Vagina (tissue), 2 donors: ENCODE results near the gene BICD2. TPM values are rescaled to one million over a fixed set of nuclear protein-coding genes. Genes with fewer than 3 reads are reported as not detected.
A peak's percentile ranks its signal among the peaks of the same experiment; 100 is the strongest.

ENCODE experiments used
- DNase-seq, 2 donors: peaks; one replicate each; pipeline ENCODE4 v3.0.0-alpha.2; 2017; ENCODE audit errors: extremely low spot score in 2 of 2
- H3K27ac ChIP-seq: fragments of 200-600 bp; sonication (generic); one replicate; pipeline ENCODE4 v1.5.1; 2019
- H3K27me3 ChIP-seq: fragments of 200-600 bp; sonication (generic); one replicate; pipeline ENCODE4 v1.5.1; 2019
- H3K36me3 ChIP-seq, 2 donors: fragments of 200-600 bp; sonication (generic); one replicate each; pipeline ENCODE4 v1.5.1; 2017 to 2019
- H3K4me1 ChIP-seq: fragments of 200-600 bp; sonication (generic); one replicate; pipeline ENCODE4 v1.5.1; 2019
- H3K4me3 ChIP-seq, 2 donors: fragments of 200-600 bp; sonication (generic); 1 replicate in 1 of 2; 2 replicates in 1 of 2; pipeline ENCODE4 v1.5.1; 2016 to 2019
- H3K9me3 ChIP-seq: fragments of 200-600 bp; sonication (generic); one replicate; pipeline ENCODE4 v1.5.1; 2019
- POLR2A ChIP-seq, 2 donors: fragments of 450-650 bp; IDR thresholded peaks; one replicate each; pipeline ENCODE4 v1.6.1; 2017; ENCODE audit warnings: antibody characterized with exemption in 2 of 2, mild to moderate bottlenecking in 2 of 2, moderate library complexity in 2 of 2
- POLR2AphosphoS5 ChIP-seq, 2 donors: sonication (generic); formaldehyde crosslinking; IDR thresholded peaks; one replicate each; pipeline ENCODE4 v1.9.0; 2017; ENCODE audit warnings: antibody characterized with exemption in 2 of 2, mild to moderate bottlenecking in 2 of 2, low read depth in 1 of 2; ENCODE audit not compliant: insufficient read depth in 1 of 2
- intact Hi-C: fragments of 100-400 bp; cut with DNase I; formaldehyde crosslinking; loops from one replicate; pipeline ENCODE4 v1.15.1; 2023
- total RNA-seq: library from RNA; depleted of rRNA; stranded (reverse); fragments of >200 nt; gene quantifications from one replicate; pipeline ENCODE4 v1.2.3, GENCODE V29; 2016
- TF ChIP-seq, protein P1 (sequence below), 3 experiments: fragments of 450-650 bp in 2 of 3; fragments of 200-600 bp in 1 of 3; sonication (generic) in 1 of 3; IDR thresholded peaks; one replicate each; pipeline ENCODE4 v1.5.1; 2017 to 2019; ENCODE audit warnings: antibody characterized with exemption in 3 of 3, mild to moderate bottlenecking in 2 of 3, moderate library complexity in 2 of 3

Gene BICD2
- total RNA-seq, 1 donor from 2014 or later: 82.7 TPM

DNA sequence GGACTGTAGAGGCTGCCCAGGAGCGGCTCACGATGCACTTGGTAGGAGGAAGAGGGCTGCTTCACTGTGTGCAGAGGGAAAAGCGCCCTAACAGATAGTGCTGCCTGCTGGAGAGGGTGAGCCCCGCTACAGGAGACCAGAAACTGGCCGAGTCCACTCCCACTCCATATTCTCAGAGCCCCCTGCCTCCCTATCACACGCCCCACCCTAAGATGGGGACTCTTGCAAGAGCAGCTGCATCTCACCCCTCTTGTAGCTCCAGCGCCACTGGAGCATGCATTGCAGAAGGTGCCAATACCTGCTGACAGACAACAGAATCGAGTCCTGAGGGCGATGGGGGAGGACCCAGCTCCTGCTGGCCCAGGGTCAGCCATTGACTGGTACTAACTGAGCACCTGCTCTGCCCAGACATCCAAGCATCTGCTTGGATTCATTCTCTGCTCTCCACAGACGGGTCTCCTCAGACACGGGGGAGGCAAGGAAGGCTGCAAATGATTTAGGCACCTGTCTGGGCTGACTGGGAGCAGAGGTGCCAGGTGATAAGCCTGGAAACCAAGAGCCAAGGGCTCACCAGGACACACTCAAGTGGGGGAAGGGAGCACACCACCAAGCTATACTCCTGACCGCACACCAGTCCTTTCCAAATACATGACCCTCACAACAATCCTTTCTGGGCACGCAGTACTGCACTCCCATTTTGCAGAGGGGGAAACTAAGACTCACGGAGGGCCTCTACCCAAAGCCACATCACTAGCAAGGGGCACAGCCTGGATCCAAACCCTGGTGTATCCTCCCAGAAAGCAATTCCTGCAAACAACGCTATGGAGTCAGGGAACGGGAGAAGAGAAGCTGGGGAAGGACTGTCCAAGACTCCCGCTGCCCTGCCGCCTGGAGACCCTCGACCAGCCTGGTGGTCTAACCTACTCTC is 1.6 kb downstream of the BICD2 start:
- intact Hi-C loops: loop anchor here (5.0 kb wide), 1 partner anchor 91 kb away; the partner anchor contains the start of gene IPPK
- H3K27me3 ChIP-seq: no peaks in the 10 kb centered on the region
- H3K9me3 ChIP-seq: no peaks in the 10 kb centered on the region
- DNase-seq: no peak
- peak overlapping the region; percentile 80 for H3K27ac ChIP-seq
- peak overlapping the region; percentile 73 to 92 for H3K4me3 ChIP-seq
- H3K4me1 ChIP-seq: peaks cover 60% of the 10 kb centered on the region
- TF ChIP-seq POLR2A (IDR thresholded peaks at IDR 0.05): no peak
- TF ChIP-seq POLR2AphosphoS5 (IDR thresholded peaks at IDR 0.05; ENCODE audit: insufficient read depth in 1 of 2, low read depth in 1 of 2): no peak
- TF ChIP-seq, protein P1, sequence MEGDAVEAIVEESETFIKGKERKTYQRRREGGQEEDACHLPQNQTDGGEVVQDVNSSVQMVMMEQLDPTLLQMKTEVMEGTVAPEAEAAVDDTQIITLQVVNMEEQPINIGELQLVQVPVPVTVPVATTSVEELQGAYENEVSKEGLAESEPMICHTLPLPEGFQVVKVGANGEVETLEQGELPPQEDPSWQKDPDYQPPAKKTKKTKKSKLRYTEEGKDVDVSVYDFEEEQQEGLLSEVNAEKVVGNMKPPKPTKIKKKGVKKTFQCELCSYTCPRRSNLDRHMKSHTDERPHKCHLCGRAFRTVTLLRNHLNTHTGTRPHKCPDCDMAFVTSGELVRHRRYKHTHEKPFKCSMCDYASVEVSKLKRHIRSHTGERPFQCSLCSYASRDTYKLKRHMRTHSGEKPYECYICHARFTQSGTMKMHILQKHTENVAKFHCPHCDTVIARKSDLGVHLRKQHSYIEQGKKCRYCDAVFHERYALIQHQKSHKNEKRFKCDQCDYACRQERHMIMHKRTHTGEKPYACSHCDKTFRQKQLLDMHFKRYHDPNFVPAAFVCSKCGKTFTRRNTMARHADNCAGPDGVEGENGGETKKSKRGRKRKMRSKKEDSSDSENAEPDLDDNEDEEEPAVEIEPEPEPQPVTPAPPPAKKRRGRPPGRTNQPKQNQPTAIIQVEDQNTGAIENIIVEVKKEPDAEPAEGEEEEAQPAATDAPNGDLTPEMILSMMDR (IDR thresholded peaks at IDR 0.05): no peak
- H3K36me3 ChIP-seq: no peaks in the 10 kb centered on the region

DNA sequence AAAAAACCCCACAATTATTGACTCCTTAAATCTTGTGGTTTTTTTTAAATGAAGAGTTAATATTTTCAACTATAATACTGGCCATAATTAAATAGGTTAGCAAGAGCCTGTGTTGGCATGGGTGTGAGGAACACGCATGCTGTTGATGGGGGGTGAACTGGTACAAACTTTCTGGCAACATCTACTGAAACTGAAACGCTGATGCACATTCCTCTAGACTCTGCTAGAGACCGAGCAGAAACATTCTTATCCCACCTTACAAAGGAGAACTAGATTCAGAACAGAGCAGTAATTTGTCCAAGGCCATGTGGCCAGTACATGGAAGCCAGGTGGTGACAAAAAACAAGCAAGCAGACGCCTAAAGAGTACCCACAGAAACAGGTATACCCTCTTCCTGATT is 2.4 kb downstream of the BICD2 start:
- Histone ChIP-seq H3K27me3 (no peaks in the 10 kb centered on the region), H3K4me1 (peaks cover 68% of the 10 kb centered on the region), H3K9me3 (no peaks in the 10 kb centered on the region), H3K27ac (no peak overlapping the region), H3K4me3 (peak overlapping the region in 1 of 2 donors; percentile 92), H3K36me3 (no peaks in the 10 kb centered on the region)
- no peak for DNase-seq
- intact Hi-C loops: loop anchor here (5.0 kb wide), 1 partner anchor 90 kb away; the partner anchor contains the start of gene IPPK
- no peak for TF ChIP-seq POLR2AphosphoS5 (IDR thresholded peaks at IDR 0.05; ENCODE audit: insufficient read depth in 1 of 2, low read depth in 1 of 2)
- TF ChIP-seq, protein P1 (IDR thresholded peaks at IDR 0.05): no peak
- TF ChIP-seq POLR2A (IDR thresholded peaks at IDR 0.05): no peak

DNA sequence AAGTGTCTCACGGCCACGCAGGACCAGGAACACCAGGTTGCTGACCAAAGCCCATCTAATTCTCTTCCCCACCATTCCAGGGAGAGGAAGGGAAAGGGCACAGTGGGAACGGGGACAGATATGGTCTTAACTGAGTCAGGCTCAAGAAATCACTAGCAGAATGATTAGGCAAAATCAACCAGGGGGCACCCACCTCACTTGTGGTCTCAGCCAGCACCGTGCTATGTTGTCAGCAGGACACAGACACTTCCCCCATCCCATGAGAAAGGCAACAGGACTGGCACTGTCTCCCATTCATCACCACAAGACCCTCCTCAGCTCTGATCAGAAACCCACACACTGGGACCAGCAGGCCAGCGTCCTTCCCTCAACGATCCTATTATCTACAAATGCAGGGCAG is 2.9 kb downstream of the BICD2 start:
- Histone ChIP-seq H3K27ac (no peak overlapping the region), H3K4me3 (no peak overlapping the region), H3K36me3 (no peaks in the 10 kb centered on the region), H3K27me3 (no peaks in the 10 kb centered on the region), H3K9me3 (no peaks in the 10 kb centered on the region), H3K4me1 (peaks cover 73% of the 10 kb centered on the region)
- intact Hi-C loops: loop anchor here (5.0 kb wide), 1 partner anchor 89 kb away; the partner anchor contains the start of gene IPPK
- DNase-seq: no peak
- no peak for TF ChIP-seq POLR2A (IDR thresholded peaks at IDR 0.05)

DNA sequence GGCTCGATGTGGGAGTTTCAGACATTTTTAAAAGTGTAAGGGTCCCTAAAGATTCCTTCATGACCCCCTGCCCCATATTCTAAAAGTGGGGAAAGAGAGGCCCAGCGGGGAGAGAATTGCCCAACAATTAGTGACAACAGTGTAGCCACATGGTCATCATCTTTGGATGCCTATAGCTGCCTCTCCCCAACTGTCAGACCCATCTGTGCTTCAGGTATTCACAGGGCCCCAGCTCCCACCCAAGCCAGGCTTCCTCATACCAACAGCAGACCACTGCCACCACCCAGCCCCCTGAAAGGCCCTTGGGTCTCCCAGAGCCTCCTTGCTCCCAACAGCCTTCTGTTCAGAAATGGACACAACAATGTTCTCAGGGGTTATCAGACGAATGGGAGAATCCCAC is 4.1 kb downstream of the BICD2 start:
- TF ChIP-seq POLR2AphosphoS5 (IDR thresholded peaks at IDR 0.05; ENCODE audit: insufficient read depth in 1 of 2, low read depth in 1 of 2) (no peak), POLR2A (IDR thresholded peaks at IDR 0.05) (no peak)
- TF ChIP-seq, protein P1 (IDR thresholded peaks at IDR 0.05): no peak
- no peak for DNase-seq
- H3K36me3 ChIP-seq: no peaks in the 10 kb centered on the region
- no peak overlapping the region for H3K4me3 ChIP-seq
- H3K4me1 ChIP-seq: peaks cover 65% of the 10 kb centered on the region
- intact Hi-C loops: loop anchor here (5.0 kb wide), 1 partner anchor 88 kb away; the partner anchor contains the start of gene IPPK
- no peaks in the 10 kb centered on the region for H3K9me3 ChIP-seq
- H3K27me3 ChIP-seq: no peaks in the 10 kb centered on the region
- peak overlapping the region; percentile 43 for H3K27ac ChIP-seq

DNA sequence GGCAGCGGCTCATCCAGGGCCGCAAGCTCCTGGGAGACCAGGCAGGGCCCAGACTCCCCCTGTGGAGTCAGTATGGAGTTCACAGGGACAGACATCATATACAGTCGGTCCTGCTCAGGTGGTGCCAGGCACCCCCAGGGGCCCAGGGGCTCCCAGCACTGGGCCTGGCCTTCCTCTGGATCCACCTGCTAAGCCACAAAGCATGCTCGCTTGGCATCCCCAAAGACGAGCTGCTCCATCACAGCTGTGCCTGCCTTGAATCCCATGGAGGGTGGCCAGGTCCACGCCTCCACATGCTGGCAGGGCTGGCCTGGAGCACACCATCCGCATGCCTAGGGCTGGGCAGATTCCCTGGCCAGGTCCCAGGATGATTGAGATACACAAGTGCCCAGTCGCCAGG is 4.6 kb downstream of the BICD2 start:
- DNase-seq: no peak
- Histone ChIP-seq H3K36me3 (no peaks in the 10 kb centered on the region), H3K4me3 (no peak overlapping the region), H3K27me3 (no peaks in the 10 kb centered on the region), H3K9me3 (no peaks in the 10 kb centered on the region), H3K4me1 (peaks cover 64% of the 10 kb centered on the region), H3K27ac (peak overlapping the region; percentile 43)
- intact Hi-C loops: loop anchor here (5.0 kb wide), 1 partner anchor 88 kb away; the partner anchor contains the start of gene IPPK
- TF ChIP-seq, protein P1 (IDR thresholded peaks at IDR 0.05): no peak
- TF ChIP-seq POLR2AphosphoS5 (IDR thresholded peaks at IDR 0.05; ENCODE audit: insufficient read depth in 1 of 2, low read depth in 1 of 2) (no peak), POLR2A (IDR thresholded peaks at IDR 0.05) (no peak)
